G401.6 (cell line): ENCODE measurements around the gene C2orf49.
A peak's percentile ranks its signal among the peaks of the same experiment; 100 is the strongest.
"Not testable (repeated sequence)": the region's sequence is repeated elsewhere in the genome, so short reads cannot be mapped to it uniquely, and the experiment has no call there.

Experiments
- FAIRE-seq: peaks from 2 replicates; lab custom pipeline; 2012; peaks lifted over from hg19 to GRCh38; lab: Jason Lieb, UNC

Gene C2orf49

DNA sequence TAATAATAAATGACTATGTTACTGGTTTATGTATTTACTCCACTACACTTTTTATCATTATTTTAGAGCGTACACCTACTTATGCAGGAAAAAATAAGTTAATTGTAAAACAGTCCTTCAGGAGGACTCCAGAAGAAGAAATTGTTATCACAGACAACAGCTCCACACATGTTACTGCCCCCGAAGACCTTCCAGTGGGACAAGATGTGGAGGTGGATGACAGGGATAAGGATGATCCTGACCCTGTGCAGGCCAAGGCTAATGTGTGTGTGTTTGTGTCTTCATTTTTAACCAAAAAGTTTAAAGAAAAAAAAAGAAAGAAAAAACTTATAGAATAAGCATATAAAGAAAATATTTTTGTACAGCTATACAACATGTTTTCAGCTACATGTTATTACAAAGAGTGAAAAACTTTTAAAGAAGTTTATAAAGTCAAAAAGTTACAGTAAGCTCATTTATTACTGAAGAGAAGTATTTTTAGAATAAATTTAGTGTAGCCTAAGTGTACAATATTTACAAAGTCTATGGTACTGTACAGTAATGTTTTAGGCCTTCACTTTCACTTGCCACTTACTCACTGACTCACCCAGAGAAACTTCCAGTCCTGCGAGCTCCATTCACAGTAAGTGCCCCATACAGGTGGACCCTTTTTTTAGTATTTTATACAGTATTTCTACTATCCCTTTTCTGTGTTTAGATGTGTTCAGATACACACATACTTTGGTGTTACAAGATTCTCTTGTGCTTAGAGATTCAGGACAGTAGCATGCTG, 15.3 kb upstream of the C2orf49 start:
- peak; percentile 34 for FAIRE-seq

GRCh38 chr2:105323111-105323510, 14.2 kb upstream of the C2orf49 start:
- FAIRE-seq = no peak

GRCh38 chr2:105324101-105324500, 13.2 kb upstream of the C2orf49 start:
- FAIRE-seq = peak; percentile 33

DNA sequence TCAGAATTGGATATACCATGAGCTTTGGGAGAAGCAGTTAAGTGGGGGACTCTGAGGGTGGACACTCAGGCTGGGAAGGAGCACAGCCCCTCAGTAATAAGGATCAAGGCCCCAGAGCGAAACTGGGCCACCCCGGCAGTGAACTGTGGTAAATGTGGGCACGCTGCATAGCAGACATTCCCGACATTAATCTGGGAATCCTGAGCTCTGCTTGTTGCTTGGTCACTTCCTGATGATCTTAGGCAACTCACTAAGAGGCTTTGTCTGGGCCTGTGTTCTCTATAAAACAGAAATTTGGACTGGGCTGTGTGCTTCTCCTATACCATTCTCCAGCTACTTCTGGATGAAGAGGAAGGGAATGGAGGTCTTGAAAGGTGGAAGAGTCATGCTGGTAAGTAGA, 12.6 kb upstream of the C2orf49 start:
- peak; percentile 46 for FAIRE-seq

DNA sequence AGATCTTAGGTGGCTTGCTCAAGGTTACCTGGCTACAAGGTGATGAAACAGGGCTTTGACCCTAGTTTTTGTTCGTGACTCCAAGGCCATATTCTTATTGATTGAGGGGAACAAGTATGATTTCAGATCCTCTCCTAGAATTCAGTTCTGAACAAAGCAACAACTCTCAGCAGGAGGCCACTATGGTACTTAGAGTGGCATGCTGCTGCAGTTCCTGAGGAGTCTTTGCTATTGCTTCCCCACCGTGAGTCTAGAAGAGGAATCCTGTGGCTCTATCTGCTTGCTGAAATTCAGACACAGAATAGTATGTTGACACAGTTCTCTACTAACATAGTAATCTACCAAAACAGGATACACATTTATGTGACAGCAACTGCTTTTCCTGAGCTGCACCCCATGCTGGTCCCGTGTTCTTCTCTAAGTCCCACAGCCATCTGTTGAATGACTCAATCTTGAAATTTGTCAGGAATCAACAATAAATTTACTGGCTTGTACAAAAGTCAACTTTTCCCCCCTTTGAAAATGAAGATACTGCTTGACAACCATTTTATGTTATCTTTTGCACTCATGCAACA, 11.9 kb upstream of the C2orf49 start:
- no peak for FAIRE-seq

DNA sequence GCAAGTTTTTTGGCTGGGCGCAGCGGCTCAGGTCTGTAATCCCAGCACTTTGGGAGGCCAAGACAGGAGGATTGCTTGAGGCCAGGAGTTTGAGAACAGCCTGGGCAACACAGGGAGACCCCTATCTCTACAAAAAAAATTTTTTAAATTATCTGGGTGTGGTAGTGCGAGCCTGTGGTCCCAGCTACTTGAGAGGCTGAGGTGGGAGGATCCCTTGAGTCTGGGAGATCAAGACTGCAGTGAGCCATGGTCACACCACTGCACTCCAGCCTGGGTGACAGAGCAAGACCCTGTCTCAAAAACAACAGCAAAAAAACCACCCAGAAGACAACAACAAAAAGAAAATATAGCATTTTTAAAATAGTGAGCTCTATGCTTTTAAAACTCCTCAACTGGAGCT, 10.1 kb upstream of the C2orf49 start:
- not testable (repeated sequence) for FAIRE-seq

GRCh38 chr2:105327690-105328089, 9.7 kb upstream of the C2orf49 start:
- FAIRE-seq = no peak

GRCh38 chr2:105328281-105329196, 8.8 kb upstream of the C2orf49 start:
- no peak for FAIRE-seq

DNA sequence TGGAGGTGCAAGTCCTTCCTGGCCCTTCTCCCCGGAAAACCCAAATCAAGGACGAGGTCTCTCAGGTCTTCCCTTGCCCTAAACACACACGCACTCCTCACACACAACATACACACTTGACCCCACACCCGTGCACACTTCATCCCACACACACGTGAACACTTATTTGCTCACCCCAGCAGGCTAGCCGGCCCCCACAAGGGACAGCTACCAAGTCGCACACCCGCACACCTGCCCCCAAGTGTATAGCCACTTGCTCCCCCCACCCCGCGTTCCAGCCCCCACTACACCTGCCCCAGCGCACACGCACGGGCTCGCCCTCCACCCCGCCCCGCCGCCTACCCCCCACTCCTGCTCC, 8.2 kb upstream of the C2orf49 start:
- FAIRE-seq = no peak

DNA sequence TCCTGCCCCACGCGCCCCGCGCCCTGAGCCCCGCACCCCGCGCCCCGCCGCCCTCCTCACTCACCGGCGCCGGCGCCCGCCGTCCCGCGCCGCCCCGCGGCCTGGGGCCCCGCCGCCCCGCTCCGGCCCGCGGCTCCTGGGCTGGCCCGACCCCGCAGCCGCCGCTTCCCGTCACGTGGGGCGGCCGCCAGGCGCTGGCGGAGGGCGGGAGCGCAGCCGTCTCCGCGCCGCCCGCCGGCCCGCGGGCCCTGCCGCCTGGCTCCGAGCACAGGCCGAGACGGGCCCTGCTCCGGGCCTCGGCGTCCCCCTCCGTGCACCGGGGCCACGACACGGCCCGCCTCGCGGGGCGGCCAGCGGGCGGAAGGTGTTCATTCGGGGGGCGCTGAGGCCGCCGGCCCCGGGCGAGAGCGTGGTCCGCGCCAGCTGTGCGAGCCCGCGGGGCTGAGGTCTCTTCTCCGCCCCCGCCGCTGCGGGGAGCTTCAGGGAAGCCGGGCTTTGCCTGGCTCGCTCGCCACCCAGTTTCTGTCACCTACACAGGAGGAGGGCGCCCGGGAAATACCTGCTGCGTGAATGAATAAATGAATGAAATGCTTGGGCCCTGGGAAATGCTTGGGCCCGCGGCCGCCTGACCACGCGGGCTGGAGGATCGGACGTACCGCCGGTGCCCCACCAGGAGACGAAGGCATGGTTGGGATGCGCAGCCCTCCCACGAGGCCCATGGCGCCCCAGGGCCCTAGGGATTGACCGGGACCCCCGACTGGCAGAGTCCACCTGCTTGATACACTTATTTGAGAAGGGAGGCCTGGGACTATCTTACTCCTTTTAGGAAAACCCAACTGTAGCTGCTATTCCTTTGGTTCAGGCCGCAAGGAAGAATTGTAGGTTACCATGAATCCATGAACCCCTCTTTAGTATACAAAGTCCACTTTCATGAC, 7.5 kb upstream of the C2orf49 start, which contains the start of gene TGFBRAP1:
Gene TGFBRAP1, minus strand, starts transcription at position 175 of the 935 bp plus-strand sequence. CDS start 21,434 bp downstream, outside the sequence.
- no peak for FAIRE-seq

DNA sequence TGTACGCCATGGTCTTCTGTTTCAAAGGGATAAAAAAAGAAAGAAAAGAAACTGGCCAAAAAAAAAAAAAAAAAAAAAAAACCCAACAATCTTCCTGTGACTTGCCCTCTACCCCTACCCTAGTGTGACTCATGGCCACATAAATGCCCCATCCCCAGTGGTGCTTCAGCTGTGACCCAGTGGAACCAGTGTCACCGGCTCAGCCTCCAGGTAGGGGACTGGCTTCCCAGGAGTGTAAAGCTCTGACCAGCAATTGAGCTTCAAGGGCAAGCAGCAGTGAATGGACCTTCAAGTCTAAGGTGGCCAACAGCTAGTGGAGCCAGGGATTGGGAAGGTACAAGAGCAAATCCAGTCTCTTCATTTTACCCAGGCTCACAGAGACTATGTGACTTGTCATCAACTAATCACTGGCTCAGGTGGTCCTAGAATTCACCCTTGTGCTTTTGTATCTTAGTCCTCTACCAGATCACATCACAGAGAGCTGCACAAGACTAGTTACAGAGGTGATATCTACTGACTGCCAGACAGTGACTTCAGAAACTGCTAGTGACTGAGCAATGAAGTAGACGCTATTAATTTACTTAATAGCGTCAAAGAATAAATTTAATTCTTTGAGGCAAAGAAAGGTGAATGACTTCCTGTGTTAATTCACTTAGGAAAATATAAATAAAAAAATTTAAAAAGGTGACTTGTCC, 6.5 kb upstream of the C2orf49 start:
- FAIRE-seq = no peak

- no peak for FAIRE-seq
Measured at GRCh38 chr2:105334211-105334610, 3.1 kb upstream of the C2orf49 start.

- FAIRE-seq = no peak
Measured at GRCh38 chr2:105335469-105335868, 1.9 kb upstream of the C2orf49 start.

DNA sequence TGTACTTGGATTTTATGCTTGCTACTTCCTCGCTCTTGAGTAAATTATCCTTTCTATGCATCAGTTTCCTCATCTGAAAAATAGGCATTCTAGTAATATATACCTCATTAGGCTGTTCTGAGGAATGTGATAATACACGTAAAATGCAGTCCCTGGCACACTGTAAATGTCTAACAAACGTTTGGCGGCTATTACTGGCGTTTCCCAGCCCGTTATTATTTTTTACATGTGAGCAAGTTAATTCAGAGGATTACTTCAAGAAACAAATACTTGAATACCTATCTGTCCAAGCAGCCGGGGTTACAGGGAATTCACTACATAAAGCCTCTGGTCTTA, 586 bp upstream of the C2orf49 start:
- no peak for FAIRE-seq

DNA sequence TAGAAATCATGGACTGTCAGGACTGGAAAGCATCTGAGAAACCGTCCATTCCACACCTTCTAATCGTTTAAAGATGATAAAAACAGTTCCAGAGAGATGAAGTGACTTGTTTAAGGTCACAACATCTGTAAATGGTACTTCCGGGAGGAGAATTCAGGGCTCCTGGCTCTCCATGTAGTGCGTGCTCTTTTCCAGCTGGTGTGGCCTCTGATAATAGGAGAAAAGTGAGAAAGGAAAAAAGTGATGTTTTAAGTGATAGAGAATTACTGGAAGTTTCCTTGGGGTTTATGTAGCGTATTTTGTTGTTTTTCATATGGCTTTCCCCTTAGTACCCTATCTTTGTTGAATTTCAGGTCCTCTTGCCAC, 663 bp downstream of the C2orf49 start:
- FAIRE-seq = no peak

DNA sequence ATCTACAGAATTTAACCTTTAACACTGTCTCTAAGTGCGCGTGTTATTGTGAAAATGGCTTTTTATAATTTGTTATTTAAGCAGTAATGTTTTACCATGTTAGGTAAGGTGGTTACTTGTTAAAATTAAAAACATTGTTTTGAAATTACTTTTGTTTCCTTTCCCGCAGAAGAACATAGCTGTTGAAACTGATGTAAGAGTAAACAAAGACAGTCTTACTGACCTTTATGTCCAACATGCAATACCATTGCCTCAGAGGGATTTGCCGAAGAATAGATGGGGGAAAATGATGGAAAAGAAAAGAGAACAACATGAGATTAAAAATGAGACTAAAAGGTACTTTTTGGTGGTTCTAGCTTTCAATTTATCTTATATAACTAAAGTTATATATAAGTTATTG, 2.1 kb downstream of the C2orf49 start:
- no peak for FAIRE-seq

DNA sequence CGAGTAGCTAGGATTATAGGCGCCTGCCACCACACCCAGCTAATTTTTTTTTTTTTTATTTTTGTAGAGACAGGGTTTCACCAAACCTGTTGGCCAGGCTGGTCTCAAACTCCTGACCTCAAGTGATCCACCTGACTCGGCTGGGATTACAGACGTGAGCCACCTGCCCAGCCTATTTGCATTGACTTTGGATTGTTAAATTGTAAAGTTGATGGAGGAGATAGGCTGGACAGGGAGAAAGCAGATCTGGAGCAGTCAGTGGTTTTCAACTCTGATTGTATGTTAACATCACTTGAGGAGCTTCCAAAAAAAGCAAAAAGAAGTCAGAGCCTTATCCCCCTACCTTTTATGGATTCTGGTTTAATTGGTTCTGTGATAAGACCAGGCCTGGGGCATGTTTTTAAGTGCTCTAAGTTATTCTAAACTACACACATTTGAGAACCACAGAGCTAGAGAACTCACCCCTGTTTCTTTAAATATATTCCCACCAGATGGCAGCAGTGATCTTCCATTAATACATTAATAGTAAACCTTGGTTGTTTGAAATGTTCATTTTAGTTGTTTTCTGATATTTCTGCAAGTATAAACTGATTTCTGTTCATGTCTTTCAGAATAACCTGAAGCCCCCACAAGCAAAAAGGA, 7.5 kb downstream of the C2orf49 start:
- peak; percentile 98 for FAIRE-seq

DNA sequence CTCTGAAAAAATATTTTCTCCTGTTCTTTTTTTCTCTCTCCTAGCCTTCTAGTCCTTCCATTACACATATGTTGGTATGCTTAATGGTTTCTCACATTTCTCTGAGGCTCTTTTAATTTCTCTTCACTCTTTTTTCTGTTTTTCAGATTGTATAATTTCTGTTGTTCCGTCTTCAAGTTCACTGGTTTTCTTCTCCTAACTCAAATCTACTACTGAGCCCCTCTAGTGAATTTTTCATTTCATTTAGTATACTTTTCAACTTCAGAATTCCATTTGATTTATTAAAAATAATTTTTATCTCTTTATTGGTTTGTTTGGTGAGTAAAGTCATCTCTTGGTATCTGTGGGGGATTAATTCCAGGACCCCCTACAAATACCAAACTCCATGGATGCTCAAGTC, 19.8 kb downstream of the C2orf49 start:
- FAIRE-seq = peak; percentile 60

GRCh38 chr2:105358593-105358992, 21.3 kb downstream of the C2orf49 start:
- FAIRE-seq = no peak

DNA sequence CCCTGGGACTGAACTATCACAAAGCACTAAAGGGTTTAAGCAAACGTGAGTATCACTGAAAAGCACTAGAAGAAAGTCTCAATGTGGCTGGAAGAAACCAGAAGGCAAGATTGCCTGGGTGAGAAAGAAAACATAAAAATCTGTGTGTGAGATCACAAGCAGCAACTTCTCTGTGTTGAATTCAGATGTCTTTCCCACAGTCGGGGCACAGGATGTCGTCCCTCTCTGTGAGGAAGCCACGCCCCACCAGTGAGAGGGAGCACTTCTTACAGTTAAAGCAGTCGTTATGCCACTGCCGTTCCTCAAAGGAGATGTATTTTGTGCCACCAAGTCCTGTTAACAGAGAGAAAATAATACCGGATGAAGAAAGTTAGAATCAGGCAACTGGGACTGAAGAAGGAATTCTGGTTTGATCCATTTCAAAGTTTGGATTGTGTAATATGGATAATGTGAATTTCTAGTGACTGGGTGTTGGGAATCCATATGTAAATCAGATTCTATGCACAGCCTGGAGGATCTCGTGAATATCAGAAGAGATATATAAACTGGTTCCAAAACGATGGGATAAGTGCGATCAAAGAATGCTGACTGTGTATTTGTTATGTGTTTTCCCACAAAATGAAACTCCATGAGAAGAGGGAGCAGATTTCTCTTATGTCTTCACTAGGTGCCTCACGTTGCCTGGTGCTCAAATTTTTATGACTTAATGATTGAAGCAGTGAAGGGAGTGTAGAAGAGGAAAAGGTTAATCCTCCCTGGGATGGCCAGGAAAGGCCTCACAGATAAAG, 24.0 kb downstream of the C2orf49 start:
- no peak for FAIRE-seq
